Esophagus (tissue), 2 donors: ENCODE data around the gene CFAP410. TPM values are rescaled to one million over a fixed set of nuclear protein-coding genes. Genes with fewer than 3 reads are reported as not detected.
"Not testable (repeated sequence)": the region's sequence is repeated elsewhere in the genome, so short reads cannot be mapped to it uniquely, and the experiment has no call there.

ENCODE experiments used
- H3K27ac ChIP-seq, 2 donors: one replicate each; pipeline ENCODE4 v1.5.1; 2013; ENCODE audit warnings: low read depth in 2 of 2, mild to moderate bottlenecking in 2 of 2, inconsistent platforms in 1 of 2, low read length in 1 of 2, moderate library complexity in 1 of 2
- H3K27me3 ChIP-seq, 2 donors: one replicate each; pipeline ENCODE4 v1.6.1; 2013; ENCODE audit warnings: low read length in 2 of 2, control low read depth in 1 of 2, mild to moderate bottlenecking in 1 of 2; ENCODE audit not compliant: insufficient read depth in 2 of 2, control insufficient read depth in 1 of 2
- H3K36me3 ChIP-seq, 2 donors: one replicate each; pipeline ENCODE4 v1.6.1; 2013; ENCODE audit warnings: low read length in 1 of 2; ENCODE audit not compliant: control insufficient read depth in 2 of 2, insufficient read depth in 2 of 2
- H3K4me1 ChIP-seq, 2 donors: one replicate each; pipeline ENCODE4 v1.6.1; 2013; ENCODE audit warnings: low read length in 1 of 2; ENCODE audit not compliant: control insufficient read depth in 2 of 2, insufficient read depth in 2 of 2
- H3K4me3 ChIP-seq, 2 donors: one replicate each; pipeline ENCODE4 v1.5.1; 2013; ENCODE audit warnings: low read length in 2 of 2, mild to moderate bottlenecking in 2 of 2, low read depth in 1 of 2, moderate library complexity in 1 of 2
- H3K9me3 ChIP-seq, 2 donors: one replicate each; pipeline ENCODE4 v1.6.1; 2013; ENCODE audit warnings: mild to moderate bottlenecking in 2 of 2, low read depth in 1 of 2, low read length in 1 of 2, moderate library complexity in 1 of 2; ENCODE audit not compliant: control insufficient read depth in 2 of 2, insufficient read depth in 1 of 2
- WGBS, 2 donors: extraction: QIAGEN DNeasy Blood & Tissue Kit; methylation state at CpG; one replicate each; pipeline ENCODE4 v1.1.7; 2013; 5-methylcytosine and 5-hydroxymethylcytosine counted together
- polyA plus RNA-seq, 2 donors: library from polyadenylated mRNA; stranded (reverse); fragments of 200-250 nt; gene quantifications; one replicate each; pipeline ENCODE4 v1.2.3, GENCODE V29; 2013
- donor health status: healthy with polysubstance abuse.
- donor health status: Bipolar disorder and iron deficiency.

Gene CFAP410
- polyA plus RNA-seq, 2 donors, result 13.9 to 19.1 TPM

DNA sequence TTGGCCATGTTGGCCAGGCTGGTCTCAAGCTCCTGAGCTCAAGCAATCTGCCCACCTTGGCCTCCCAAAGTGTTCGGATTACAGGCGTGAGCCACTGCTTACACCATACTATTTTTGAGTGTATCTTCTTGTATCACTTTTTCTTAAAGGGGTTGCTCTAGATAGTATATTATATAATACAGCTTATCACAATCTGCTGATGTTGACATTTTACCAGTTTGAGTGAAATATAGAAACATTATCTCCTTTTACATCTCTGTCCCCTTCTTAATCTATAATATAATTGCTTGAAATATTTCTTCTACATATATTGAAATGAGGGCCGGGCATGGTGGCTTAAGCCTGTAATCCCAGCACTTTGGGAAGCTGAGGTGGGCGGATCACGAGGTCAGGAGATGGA, 22.7 kb upstream of the CFAP410 start:
- 89% methylated on average over 5 of the region's 5 CpGs for WGBS, 2 donors
- not testable (repeated sequence) for H3K4me1 ChIP-seq, H3K36me3 ChIP-seq, H3K4me3 ChIP-seq, H3K27ac ChIP-seq, H3K9me3 ChIP-seq, H3K27me3 ChIP-seq

DNA sequence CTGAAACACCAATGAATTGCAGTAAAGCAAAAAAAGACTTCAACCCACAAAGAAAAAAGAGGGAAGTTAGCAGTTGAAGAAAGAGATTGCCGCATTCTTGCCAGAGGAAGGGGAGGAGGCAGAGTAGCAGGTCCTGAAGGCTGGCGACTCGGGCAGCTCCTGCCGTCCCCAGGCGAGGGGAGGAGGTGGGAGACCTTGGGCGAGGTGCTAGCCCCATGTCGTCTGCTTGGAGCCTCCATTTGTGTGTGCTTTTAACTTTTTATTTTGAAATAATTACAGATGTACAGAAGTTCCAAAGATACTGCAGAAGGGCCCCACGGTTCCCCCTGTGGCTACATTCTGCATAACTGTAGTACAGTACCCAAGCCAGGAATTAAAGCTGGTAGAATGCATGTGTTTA, 21.0 kb upstream of the CFAP410 start:
- peaks cover 0 to 9% of the 10 kb centered on the region in 2 donors for H3K9me3 ChIP-seq
- no peak overlapping the region for H3K27ac ChIP-seq
- no peaks in the 10 kb centered on the region for H3K27me3 ChIP-seq
- H3K4me3 ChIP-seq, result no peak overlapping the region
- 44 to 52% methylated on average over 8 of the region's 8 CpGs for WGBS, 2 donors
- peaks cover 0 to 3% of the 10 kb centered on the region in 2 donors for H3K4me1 ChIP-seq
- H3K36me3 ChIP-seq, result no peaks in the 10 kb centered on the region

DNA sequence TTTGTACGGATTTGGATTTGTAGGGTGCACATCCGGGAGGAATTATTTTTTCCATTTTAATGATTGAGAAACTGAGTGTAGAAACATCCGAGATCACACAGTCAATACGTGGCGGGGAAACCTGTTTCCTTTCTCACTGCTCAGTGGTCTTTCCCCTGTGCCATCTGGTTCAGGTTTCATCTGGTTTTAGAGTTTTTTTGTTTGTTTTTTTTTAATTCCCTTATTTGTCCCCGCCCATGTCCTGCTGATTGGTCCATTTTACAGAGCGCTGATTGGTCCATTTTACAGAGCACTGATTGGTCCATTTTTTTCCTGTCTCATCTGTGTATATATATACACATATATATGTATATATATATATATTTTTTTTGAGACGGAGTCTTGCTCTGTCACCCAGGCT, 20.2 kb upstream of the CFAP410 start:
- WGBS, 2 donors, result 85 to 88% methylated on average over 8 of the region's 8 CpGs
- Histone ChIP-seq H3K4me3 (no peak overlapping the region), H3K9me3 (peaks cover 0 to 8% of the 10 kb centered on the region in 2 donors), H3K36me3 (no peaks in the 10 kb centered on the region), H3K27ac (no peak overlapping the region), H3K27me3 (no peaks in the 10 kb centered on the region), H3K4me1 (peaks cover 0 to 3% of the 10 kb centered on the region in 2 donors)

DNA sequence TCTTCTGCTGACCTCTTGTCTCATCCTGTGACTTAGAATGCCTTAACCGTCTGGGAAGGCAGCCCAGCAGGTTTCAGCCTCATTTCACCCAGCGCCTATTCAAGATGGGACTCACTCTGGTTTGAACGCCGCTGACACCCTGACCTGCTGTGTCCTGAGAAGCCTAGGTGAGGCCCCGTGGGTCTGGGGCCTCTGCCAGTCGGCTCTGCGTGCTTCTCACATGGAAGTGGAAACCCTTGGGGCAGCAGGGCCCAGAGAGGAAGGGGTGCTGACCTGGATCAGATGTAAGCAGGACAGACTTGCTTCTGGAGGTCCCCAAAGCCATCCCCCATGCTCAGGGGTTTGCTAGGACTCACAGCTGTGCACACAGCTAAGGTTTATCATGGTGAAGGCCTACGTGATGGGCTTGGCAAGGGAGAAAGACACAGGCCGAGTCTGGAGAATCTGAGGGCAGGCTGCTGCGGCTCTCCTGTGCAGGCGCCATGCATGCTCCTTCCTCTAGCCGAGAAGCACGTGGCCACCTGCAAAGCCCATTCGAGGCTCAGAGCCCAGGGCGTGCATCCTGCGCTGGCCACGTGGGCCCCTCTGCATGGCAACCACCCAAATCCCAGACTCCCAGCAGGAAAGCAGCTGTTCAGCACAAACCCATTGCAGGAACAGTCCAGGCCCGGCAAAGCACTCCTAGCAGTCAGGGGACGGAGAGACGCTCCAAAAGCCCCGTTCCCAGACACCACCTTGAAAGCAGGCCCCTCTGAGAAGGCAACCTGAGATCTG, 18.1 kb upstream of the CFAP410 start:
- Histone ChIP-seq H3K4me3 (no peak overlapping the region), H3K27ac (no peak overlapping the region), H3K9me3 (no peaks in the 10 kb centered on the region), H3K27me3 (no peaks in the 10 kb centered on the region), H3K36me3 (no peaks in the 10 kb centered on the region), H3K4me1 (peaks cover 0 to 3% of the 10 kb centered on the region in 2 donors)
- WGBS, 2 donors, result 81 to 82% methylated on average over 21 of the region's 21 CpGs

DNA sequence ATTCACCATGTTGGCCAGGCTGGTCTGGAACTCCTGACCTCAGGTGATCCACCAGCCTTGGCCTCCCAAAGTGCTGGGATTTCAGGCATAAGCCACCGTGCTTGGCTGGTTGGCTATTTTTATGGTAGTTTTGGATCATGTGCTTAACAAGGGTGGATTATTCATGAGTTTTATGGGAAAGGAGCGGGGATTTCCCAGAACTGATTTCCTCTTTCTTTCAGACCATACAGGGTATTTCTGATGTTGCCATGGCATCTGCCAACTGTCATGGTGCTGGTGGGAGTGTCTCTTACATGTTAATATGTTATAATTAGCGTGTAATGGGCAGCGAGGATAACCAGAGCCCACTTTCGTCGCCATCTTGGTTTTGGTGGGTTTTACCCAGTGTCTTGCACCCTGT, 17.4 kb upstream of the CFAP410 start:
- Histone ChIP-seq H3K36me3 (no peaks in the 10 kb centered on the region), H3K4me1 (peaks cover 0 to 3% of the 10 kb centered on the region in 2 donors), H3K9me3 (no peaks in the 10 kb centered on the region), H3K4me3 (no peak overlapping the region), H3K27me3 (no peaks in the 10 kb centered on the region), H3K27ac (no peak overlapping the region)
- 85 to 87% methylated on average over 6 of the region's 6 CpGs for WGBS, 2 donors

DNA sequence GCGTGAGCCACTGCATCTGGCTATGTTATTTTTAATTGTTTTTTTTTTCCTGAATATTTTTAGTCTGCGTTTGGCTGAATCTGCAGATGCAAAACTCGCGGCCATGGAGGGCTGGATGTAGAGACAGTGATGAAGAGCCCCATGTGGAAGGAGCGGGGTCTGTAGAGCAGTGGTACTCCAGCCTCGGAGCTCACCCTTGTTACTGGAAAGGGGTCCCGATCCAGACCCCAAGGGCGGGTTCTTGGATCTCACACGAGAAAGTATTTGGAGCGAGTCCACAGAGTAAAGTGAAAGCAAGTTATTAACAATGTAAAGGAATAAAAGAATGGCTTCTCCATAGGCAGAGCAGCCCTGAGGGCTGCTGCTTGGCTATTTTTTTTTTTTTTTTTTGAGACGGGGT, 17.0 kb upstream of the CFAP410 start:
- Histone ChIP-seq H3K4me1 (peaks cover 0 to 3% of the 10 kb centered on the region in 2 donors), H3K36me3 (no peaks in the 10 kb centered on the region), H3K9me3 (no peaks in the 10 kb centered on the region), H3K27me3 (no peaks in the 10 kb centered on the region), H3K4me3 (no peak overlapping the region), H3K27ac (no peak overlapping the region)
- WGBS, 2 donors, result 82 to 94% methylated on average over 11 of the region's 11 CpGs

DNA sequence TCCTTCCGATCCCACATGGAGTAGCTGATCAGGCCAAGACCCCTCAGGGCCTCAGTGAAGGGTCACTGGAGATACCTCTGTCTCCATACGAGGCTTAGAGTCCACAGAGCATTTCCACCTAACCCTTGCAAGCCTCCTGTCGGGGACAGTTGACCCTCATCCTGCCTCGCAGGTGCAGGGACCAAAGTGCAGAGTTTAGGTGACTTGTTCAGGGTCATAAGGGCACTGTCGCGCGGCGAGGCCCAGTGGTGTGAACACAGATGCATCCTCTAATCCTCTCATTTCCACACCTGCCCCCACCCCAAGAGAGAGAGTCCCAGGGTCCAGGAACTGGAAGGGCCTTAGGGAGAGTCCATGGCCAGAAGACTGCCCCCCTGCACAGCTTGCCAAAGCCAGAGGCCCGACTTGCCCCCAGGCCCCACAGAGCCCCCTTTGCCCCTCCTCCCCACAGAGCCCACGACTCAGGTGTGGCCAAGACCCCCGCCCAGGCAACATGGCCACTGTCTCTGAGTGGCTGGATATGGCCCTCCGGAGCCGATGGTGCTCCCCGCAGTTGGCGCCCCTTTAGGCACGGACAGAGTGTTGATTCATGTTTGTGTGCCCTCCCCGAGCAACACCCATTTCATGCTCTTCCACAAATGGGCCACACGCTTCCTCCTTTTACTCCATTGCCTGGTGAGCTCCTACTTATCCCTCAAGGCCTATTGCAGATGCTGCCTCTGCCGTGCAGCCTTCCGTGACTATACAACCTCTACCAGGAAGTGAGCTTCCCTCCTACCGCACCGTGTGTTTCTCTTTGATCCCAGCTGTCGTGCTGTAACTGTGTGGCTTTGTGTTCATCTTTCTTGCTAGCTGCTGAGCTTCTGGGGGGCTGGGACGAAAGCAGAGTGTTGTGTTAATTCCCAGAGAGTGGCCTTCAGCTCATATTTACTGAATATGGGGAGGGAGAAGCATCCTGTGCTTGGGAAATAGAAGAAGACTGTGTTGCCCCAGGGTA, 15.9 kb upstream of the CFAP410 start:
- no peak overlapping the region for H3K27ac ChIP-seq

DNA sequence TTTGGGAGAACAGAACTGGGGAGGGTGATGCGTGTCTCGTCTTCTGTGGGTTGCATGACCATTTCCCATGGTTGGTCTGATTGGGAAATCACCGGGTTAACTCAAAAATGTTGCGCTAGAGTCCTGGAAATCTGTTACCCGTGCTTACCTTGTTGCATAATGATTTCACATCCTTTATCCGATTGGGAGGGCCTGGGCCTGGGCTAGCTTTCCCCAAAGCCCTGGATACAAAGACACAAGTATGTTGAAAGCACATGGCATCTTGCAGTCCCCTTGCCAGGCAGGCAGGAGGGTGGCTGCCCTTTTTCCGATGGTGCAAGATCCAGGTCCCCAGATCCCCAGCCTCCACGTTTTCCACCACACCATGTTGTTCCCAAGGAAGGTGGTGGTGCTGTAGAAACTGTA, 14.8 kb upstream of the CFAP410 start:
- H3K27me3 ChIP-seq, result peaks cover under 1 to 6% of the 10 kb centered on the region in 2 donors
- H3K4me1 ChIP-seq, result peaks cover 4 to 5% of the 10 kb centered on the region in 2 donors
- peak overlapping the region in 1 of 2 donors; percentile 18 for H3K4me3 ChIP-seq
- WGBS, 2 donors, result 70 to 73% methylated on average over 8 of the region's 8 CpGs
- H3K27ac ChIP-seq, result no peak overlapping the region
- H3K9me3 ChIP-seq, result no peaks in the 10 kb centered on the region
- H3K36me3 ChIP-seq, result no peaks in the 10 kb centered on the region

More for the DNA sequence above, 15.9 kb upstream of the CFAP410 start:
- H3K4me1 ChIP-seq, result peaks cover 1 to 3% of the 10 kb centered on the region in 2 donors
- no peaks in the 10 kb centered on the region for H3K9me3 ChIP-seq
- 73 to 78% methylated on average over 24 of the region's 24 CpGs for WGBS, 2 donors
- H3K4me3 ChIP-seq, result no peak overlapping the region
- peaks cover 0 to 3% of the 10 kb centered on the region in 2 donors for H3K27me3 ChIP-seq
- no peaks in the 10 kb centered on the region for H3K36me3 ChIP-seq

DNA sequence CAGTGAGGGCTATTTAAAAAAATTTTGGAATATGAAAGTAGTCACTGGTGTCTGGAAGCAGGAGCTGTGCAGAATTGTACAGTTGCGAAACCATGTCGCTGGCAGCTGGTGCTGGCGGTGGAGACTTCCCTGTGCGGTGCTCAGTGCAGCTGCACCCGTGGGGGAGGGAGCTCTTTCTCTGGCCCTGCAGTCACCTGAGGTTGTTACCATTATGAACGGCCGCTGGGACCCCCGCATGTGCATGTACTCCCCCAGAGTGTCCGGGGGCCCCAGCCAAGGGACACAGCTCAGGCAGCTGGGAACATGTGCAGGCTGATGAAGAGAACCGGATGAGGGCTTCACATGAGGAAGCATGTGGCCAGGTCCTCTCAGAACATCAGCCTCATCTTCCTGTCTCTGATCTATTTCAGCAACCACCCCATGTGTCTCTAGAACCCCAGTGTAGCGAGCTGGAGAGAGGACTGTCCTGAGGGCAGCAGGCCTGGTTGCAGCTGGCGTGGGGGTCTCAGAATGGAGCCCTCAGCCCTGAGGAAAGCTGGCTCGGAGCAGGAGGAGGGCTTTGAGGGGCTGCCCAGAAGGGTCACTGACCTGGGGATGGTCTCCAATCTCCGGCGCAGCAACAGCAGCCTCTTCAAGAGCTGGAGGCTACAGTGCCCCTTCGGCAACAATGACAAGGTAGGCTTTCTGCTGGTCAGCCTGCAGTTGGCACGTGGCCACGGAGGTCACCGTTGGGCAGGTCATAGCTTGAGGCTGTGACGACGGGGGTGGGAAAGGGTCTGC, 14.2 kb upstream of the CFAP410 start, which contains the start of gene TRPM2:
Gene TRPM2 (plus strand): TSS at position 431 of the 780 bp plus-strand sequence. CDS start 80 bp downstream, at position 511.
- H3K27me3 ChIP-seq, result peaks cover 2 to 6% of the 10 kb centered on the region in 2 donors
- peak within 1 kb of the TSS in 1 of 2 donors; percentile 18 for H3K4me3 ChIP-seq
- H3K9me3 ChIP-seq, result no peaks in the 10 kb centered on the region
- H3K36me3 ChIP-seq, result no peaks in the 10 kb centered on the region
- WGBS, 2 donors, result 58 to 59% methylated on average over 21 of the region's 21 CpGs
- peak within 1 kb of the TSS in 1 of 2 donors; percentile 21 for H3K27ac ChIP-seq
- peaks cover 4 to 5% of the 10 kb centered on the region in 2 donors for H3K4me1 ChIP-seq
